HEK293 (cell line): Measurements from ENCODE around the gene VPREB1.

ENCODE experiments used
- PBX3 ChIP-seq: sonication (generic); formaldehyde crosslinking; IDR thresholded peaks from 2 replicates; pipeline ENCODE4 v1.8.1; 2022; ENCODE audit warnings: mild to moderate bottlenecking, moderate library complexity, missing genetic modification reagents
- YY1 ChIP-seq: fragments of 450-650 bp; formaldehyde crosslinking; IDR thresholded peaks from 2 replicates; pipeline ENCODE4 v1.5.1; 2018; ENCODE audit warnings: missing biosample characterization, missing genetic modification characterization
- ZNF239 ChIP-seq: fragments of 450-650 bp; formaldehyde crosslinking; IDR thresholded peaks from 2 replicates; pipeline ENCODE4 v1.5.1; 2016; ENCODE audit warnings: missing biosample characterization, missing genetic modification characterization
- ZNF391 ChIP-seq: fragments of 450-650 bp; formaldehyde crosslinking; IDR thresholded peaks from 2 replicates; pipeline ENCODE4 v1.5.1; 2016; ENCODE audit warnings: low read depth, missing biosample characterization, missing genetic modification characterization, borderline replicate concordance
- ZNF423 ChIP-seq: fragments of 450-650 bp; formaldehyde crosslinking; IDR thresholded peaks from 2 replicates; pipeline ENCODE4 v1.5.1; 2016; ENCODE audit warnings: missing biosample characterization, missing genetic modification characterization
- ZNF561 ChIP-seq: fragments of 450-650 bp; IDR thresholded peaks from 2 replicates; pipeline ENCODE4 v1.5.1; 2018; ENCODE audit warnings: missing biosample characterization, missing genetic modification characterization, borderline replicate concordance
- ZNF621 ChIP-seq: fragments of 450-650 bp; formaldehyde crosslinking; IDR thresholded peaks from 2 replicates; pipeline ENCODE4 v1.5.1; 2017; ENCODE audit warnings: missing biosample characterization, missing genetic modification characterization
- ZNF626 ChIP-seq: fragments of 450-650 bp; sonication (Bioruptor Pico); formaldehyde crosslinking; IDR thresholded peaks from 2 replicates; pipeline ENCODE4 v1.5.1; 2018; ENCODE audit warnings: missing biosample characterization, missing genetic modification characterization, inconsistent platforms
- ZSCAN23 ChIP-seq: fragments of 450-650 bp; formaldehyde crosslinking; IDR thresholded peaks from 2 replicates; pipeline ENCODE4 v1.5.1; 2016; ENCODE audit warnings: missing biosample characterization, missing genetic modification characterization
- TF ChIP-seq, protein P1 (sequence below): fragments of 450-650 bp; formaldehyde crosslinking; IDR thresholded peaks from 2 replicates; pipeline ENCODE4 v1.5.1; 2016; ENCODE audit warnings: missing biosample characterization, missing genetic modification characterization
- TF ChIP-seq, protein P2 (sequence below): fragments of 450-650 bp; formaldehyde crosslinking; IDR thresholded peaks from 2 replicates; pipeline ENCODE4 v1.5.1; 2016; ENCODE audit warnings: missing biosample characterization, missing genetic modification characterization
- TF ChIP-seq, protein P3 (sequence below): fragments of 450-650 bp; formaldehyde crosslinking; IDR thresholded peaks from 2 replicates; pipeline ENCODE4 v1.5.1; 2016; ENCODE audit warnings: missing biosample characterization, missing genetic modification characterization, borderline replicate concordance
- TF ChIP-seq, protein P4 (sequence below): fragments of 450-650 bp; formaldehyde crosslinking; IDR thresholded peaks from 2 replicates; pipeline ENCODE4 v1.5.1; 2016; ENCODE audit warnings: missing biosample characterization, missing genetic modification characterization

DNA sequence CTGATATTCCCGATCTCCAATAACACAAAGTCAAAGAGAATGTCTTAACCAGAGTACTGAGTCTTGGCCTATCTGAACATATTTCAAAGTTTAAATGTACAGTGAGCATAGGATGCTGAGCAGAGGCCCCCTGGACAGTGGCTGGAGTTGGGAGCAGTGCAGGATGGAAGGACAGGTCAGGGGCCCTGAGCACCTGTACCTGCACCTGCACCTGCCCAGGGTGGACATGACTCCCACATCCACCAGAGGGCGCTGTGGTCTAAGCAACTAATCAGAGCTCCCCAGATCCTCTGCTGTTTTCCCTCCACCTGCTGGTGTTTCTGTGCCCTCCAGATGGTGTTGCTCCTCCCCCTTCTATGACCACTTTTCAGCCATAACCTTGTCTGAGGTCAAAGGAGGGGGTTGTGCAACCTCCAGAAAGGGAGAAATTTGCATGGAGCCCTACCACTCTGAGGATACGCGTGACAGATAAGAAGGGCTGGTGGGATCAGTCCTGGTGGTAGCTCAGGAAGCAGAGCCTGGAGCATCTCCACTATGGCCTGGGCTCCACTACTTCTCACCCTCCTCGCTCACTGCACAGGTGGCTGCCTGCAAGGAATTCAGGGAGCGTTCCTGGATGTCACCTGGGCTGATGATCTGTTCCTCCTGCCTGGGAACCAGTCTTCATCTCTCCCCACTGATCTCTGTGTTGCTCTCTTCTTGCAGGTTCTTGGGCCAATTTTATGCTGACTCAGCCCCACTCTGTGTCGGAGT lies 49.1 kb upstream of the VPREB1 start:
- TF ChIP-seq YY1 (no peak), ZSCAN23 (tag by site-specific recombination) (no peak), ZNF561 (tag by site-specific recombination) (no peak), ZNF626 (tag by site-specific recombination) (no peak), ZNF239 (no peak), ZNF621 (no peak), ZNF391 (no peak), PBX3 (CRISPR knock-in tag) (no peak), ZNF423 (tag by site-specific recombination) (no peak)
- TF ChIP-seq, protein P1, sequence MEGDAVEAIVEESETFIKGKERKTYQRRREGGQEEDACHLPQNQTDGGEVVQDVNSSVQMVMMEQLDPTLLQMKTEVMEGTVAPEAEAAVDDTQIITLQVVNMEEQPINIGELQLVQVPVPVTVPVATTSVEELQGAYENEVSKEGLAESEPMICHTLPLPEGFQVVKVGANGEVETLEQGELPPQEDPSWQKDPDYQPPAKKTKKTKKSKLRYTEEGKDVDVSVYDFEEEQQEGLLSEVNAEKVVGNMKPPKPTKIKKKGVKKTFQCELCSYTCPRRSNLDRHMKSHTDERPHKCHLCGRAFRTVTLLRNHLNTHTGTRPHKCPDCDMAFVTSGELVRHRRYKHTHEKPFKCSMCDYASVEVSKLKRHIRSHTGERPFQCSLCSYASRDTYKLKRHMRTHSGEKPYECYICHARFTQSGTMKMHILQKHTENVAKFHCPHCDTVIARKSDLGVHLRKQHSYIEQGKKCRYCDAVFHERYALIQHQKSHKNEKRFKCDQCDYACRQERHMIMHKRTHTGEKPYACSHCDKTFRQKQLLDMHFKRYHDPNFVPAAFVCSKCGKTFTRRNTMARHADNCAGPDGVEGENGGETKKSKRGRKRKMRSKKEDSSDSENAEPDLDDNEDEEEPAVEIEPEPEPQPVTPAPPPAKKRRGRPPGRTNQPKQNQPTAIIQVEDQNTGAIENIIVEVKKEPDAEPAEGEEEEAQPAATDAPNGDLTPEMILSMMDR = peak; percentile 84
- TF ChIP-seq, protein P2, sequence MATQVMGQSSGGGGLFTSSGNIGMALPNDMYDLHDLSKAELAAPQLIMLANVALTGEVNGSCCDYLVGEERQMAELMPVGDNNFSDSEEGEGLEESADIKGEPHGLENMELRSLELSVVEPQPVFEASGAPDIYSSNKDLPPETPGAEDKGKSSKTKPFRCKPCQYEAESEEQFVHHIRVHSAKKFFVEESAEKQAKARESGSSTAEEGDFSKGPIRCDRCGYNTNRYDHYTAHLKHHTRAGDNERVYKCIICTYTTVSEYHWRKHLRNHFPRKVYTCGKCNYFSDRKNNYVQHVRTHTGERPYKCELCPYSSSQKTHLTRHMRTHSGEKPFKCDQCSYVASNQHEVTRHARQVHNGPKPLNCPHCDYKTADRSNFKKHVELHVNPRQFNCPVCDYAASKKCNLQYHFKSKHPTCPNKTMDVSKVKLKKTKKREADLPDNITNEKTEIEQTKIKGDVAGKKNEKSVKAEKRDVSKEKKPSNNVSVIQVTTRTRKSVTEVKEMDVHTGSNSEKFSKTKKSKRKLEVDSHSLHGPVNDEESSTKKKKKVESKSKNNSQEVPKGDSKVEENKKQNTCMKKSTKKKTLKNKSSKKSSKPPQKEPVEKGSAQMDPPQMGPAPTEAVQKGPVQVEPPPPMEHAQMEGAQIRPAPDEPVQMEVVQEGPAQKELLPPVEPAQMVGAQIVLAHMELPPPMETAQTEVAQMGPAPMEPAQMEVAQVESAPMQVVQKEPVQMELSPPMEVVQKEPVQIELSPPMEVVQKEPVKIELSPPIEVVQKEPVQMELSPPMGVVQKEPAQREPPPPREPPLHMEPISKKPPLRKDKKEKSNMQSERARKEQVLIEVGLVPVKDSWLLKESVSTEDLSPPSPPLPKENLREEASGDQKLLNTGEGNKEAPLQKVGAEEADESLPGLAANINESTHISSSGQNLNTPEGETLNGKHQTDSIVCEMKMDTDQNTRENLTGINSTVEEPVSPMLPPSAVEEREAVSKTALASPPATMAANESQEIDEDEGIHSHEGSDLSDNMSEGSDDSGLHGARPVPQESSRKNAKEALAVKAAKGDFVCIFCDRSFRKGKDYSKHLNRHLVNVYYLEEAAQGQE (tag by site-specific recombination) = no peak
- TF ChIP-seq, protein P3, sequence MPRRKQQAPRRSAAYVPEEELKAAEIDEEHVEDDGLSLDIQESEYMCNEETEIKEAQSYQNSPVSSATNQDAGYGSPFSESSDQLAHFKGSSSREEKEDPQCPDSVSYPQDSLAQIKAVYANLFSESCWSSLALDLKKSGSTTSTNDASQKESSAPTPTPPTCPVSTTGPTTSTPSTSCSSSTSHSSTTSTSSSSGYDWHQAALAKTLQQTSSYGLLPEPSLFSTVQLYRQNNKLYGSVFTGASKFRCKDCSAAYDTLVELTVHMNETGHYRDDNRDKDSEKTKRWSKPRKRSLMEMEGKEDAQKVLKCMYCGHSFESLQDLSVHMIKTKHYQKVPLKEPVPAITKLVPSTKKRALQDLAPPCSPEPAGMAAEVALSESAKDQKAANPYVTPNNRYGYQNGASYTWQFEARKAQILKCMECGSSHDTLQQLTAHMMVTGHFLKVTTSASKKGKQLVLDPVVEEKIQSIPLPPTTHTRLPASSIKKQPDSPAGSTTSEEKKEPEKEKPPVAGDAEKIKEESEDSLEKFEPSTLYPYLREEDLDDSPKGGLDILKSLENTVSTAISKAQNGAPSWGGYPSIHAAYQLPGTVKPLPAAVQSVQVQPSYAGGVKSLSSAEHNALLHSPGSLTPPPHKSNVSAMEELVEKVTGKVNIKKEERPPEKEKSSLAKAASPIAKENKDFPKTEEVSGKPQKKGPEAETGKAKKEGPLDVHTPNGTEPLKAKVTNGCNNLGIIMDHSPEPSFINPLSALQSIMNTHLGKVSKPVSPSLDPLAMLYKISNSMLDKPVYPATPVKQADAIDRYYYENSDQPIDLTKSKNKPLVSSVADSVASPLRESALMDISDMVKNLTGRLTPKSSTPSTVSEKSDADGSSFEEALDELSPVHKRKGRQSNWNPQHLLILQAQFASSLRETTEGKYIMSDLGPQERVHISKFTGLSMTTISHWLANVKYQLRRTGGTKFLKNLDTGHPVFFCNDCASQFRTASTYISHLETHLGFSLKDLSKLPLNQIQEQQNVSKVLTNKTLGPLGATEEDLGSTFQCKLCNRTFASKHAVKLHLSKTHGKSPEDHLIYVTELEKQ (tag by site-specific recombination) = no peak
- TF ChIP-seq, protein P4, sequence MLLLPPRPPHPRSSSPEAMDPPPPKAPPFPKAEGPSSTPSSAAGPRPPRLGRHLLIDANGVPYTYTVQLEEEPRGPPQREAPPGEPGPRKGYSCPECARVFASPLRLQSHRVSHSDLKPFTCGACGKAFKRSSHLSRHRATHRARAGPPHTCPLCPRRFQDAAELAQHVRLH (tag by site-specific recombination) = no peak
